Femur (tissue), 1 donor: Measurements from ENCODE around the gene SYDE1.

ENCODE experiments used
- DNase-seq: peaks from one replicate; pipeline ENCODE4 v3.0.0-alpha.2; 2017

SYDE1 gene

GRCh38 chr19:15125232-15126067 is 18.2 kb downstream of the SYDE1 start:
- peak; percentile 99 for DNase-seq

GRCh38 chr19:15126131-15126910 is 19.1 kb downstream of the SYDE1 start:
- no peak for DNase-seq

GRCh38 chr19:15128162-15128770 is 21.1 kb downstream of the SYDE1 start:
- DNase-seq: no peak

GRCh38 chr19:15129856-15130585 is 22.8 kb downstream of the SYDE1 start:
- DNase-seq: no peak

GRCh38 chr19:15136234-15136954 is 29.2 kb downstream of the SYDE1 start:
- no peak for DNase-seq

- DNase-seq: no peak
Observed at GRCh38 chr19:15137777-15138176, 30.6 kb downstream of the SYDE1 start.

GRCh38 chr19:15138427-15138826 is 31.2 kb downstream of the SYDE1 start:
- no peak for DNase-seq

GRCh38 chr19:15141143-15141542 is 33.9 kb downstream of the SYDE1 start:
- no peak for DNase-seq

- no peak for DNase-seq
Observed at GRCh38 chr19:15142313-15142712, 35.1 kb downstream of the SYDE1 start.

- no peak for DNase-seq
Observed at GRCh38 chr19:15144046-15144646, 36.9 kb downstream of the SYDE1 start.

GRCh38 chr19:15147090-15147489 is 39.9 kb downstream of the SYDE1 start:
- DNase-seq: no peak

- no peak for DNase-seq
Observed at GRCh38 chr19:15149737-15150136, 42.5 kb downstream of the SYDE1 start.

- no peak for DNase-seq
Observed at GRCh38 chr19:15154002-15154612, 46.9 kb downstream of the SYDE1 start.

GRCh38 chr19:15155296-15155695 is 48.1 kb downstream of the SYDE1 start:
- DNase-seq: no peak

GRCh38 chr19:15156391-15156790 is 49.2 kb downstream of the SYDE1 start:
- DNase-seq: no peak

GRCh38 chr19:15159251-15159650 is 52.0 kb downstream of the SYDE1 start:
- no peak for DNase-seq

- no peak for DNase-seq
Observed at GRCh38 chr19:15161028-15161984, 54.1 kb downstream of the SYDE1 start.
